GM21390 (cell line): ENCODE results near the gene GID8.

ENCODE experiments used
- ATAC-seq: cut with Tn5 transposase; IDR thresholded peaks from one replicate; pipeline ENCODE4 v1.9.1; 2021; ENCODE audit not compliant: unreplicated experiment

GID8 gene

DNA sequence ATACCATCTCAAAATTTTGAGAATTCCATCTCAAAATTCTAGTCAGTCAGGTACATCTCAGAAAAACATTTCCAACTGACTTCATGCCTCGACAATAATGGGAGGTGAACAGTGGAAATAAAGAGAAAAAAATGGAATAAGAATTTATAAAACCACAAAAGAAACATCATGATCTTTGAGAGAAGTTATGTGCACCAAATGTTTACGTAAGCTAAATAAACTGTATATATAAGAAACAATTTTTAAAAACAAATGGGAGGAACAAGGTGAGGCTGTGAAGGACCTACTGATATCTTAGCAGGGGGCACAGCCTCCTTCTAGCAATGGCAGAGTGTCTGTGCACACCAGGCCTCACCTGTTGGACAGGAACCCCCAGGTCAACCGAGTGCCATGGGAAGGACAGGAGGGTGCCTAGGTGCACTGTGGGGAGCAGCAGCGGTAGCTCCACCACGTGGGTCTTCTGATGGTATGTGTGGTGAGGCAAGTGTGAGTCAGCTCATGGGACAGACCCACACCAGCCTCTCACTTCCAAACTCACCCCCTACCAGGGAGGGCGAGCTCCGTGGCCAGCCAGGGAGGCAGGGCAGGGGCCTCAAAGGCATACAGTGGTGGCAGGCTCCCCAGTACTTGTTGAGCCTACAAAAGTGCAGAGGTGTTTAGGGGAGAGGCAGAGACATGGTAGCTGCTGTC is 34.9 kb upstream of the GID8 start:
- ATAC-seq, result no peak

DNA sequence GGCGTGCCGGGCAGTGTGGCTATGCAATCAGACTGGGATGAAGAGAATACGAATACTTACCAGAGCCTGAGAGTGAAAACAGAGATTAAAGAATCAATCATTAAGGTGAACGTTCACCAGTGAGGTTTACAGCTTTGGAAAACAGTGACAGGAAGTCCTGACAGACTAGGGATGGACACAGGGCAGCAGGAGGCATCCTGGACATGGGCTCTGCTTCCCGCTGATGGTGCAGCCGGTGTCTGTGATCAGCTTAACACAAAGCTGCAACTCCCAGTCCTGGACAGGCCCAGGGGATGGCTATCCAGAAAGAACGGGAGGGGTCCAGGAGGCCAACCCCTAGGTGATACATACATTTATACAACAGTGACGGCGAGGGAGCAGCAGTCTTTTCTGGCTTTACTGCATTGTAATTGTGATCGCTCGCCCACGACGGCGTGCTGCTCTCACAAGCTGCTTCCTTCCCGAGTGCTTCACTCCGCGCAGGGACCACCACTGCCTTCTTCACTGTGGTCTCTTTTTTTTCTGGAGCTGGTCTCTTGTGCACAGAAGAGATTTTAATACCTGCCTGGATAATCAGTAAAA is 32.3 kb upstream of the GID8 start:
- ATAC-seq, result no peak

- no peak for ATAC-seq
Measured at GRCh38 chr20:62906209-62906608, 31.7 kb upstream of the GID8 start.

DNA sequence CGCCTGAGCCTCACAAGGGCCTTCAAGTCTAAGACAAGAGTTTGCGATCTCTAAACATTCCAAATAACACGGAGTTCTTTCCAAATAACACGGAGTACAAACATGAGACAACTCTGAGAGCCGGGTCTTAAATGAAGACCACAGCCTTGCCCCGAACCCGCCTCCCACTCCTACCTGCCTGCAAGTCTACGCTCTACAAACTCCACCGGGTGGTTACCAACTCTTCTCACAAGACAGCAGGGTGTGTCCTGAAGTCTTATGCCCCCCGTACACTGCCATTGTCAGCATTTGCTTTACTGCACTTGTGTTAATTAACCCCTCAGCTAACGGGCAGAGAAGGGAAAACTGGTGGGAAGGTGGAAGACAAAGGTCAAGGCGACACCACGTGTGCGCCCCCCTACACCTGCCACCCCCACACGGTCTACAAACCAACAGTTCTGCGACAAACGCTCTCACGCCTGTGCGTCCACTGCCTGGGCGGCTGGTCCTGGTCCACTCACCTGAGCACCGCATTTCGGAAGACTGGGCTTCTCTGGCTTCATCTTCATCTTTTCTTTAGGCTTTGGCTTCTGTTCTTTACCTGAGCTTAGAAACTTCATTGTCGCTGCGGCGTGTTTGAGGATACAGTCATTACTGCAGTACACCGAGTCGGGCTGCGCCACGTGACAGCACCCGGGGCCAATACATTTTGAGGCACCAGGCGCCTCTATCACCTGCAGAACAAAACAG is 31.1 kb upstream of the GID8 start:
- ATAC-seq, result no peak

DNA sequence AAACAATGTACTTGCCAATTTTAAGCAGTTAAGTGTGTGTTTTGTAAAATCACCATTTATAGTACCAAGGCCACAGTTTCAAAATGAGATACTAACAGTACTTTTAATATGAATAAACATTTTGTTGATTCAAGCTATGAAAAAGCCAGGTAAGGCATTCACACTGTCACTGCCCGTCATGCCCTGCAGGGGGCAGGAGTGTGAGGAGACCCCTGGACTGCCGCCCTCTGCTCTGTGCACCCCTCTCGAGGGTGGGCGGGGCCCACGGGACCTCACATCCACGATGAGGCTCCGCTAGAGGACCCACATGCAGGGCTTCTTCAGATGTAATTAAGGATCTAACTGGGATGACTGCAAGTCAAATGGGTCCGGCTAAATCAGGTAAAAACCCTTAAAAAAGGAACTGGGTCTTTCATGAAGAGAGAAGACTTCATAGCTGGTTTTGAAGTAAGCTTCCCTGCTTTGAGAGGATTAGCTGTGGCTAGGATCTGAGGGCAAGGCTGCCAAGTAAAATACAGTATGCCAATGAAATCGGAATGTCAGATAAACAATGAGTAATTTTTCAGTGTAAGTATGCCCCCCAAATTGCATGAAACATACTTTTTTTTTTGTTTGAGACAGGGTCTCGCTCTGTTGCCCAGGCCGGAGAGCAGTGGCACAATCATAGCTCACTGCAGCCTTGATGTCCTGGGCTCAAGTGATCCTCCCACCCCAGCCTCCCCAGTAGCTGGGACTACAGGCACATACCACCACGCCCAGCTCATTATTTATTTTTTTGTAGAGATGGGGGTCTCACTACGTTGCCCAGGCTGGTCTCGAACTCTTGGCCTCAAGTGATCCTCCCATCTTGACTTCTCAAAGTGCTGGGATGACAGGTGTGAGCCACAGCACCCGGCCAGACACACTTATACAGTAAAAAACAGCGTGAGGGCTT is 30.3 kb upstream of the GID8 start:
- no peak for ATAC-seq

GRCh38 chr20:62908971-62909791 is 28.8 kb upstream of the GID8 start:
- no peak for ATAC-seq

DNA sequence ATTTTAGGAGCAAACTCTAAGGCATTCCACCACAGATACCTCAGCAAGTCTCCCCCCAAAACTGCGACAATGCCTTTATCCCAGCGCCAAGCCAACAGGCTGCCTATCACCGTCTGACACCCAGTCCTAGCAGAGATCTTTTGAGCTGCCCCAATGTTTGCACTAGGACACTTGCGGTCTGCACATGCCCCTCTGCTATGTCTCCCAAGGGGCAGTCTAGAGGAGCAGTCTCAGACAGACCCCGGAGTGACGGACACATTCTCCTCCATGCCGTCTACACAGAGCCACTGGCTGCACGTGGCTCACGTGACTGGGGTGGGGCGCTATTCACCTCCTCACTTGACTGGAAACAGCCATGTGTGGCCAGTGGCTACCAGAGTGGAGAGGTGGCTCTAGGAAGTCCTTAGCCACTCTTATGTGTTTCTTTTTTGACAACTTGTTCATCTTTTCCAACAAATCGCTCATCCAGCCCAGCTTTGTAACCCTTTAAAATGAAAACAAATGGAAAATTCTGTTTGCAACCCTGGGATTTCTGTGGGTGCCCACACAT is 27.7 kb upstream of the GID8 start:
- no peak for ATAC-seq

DNA sequence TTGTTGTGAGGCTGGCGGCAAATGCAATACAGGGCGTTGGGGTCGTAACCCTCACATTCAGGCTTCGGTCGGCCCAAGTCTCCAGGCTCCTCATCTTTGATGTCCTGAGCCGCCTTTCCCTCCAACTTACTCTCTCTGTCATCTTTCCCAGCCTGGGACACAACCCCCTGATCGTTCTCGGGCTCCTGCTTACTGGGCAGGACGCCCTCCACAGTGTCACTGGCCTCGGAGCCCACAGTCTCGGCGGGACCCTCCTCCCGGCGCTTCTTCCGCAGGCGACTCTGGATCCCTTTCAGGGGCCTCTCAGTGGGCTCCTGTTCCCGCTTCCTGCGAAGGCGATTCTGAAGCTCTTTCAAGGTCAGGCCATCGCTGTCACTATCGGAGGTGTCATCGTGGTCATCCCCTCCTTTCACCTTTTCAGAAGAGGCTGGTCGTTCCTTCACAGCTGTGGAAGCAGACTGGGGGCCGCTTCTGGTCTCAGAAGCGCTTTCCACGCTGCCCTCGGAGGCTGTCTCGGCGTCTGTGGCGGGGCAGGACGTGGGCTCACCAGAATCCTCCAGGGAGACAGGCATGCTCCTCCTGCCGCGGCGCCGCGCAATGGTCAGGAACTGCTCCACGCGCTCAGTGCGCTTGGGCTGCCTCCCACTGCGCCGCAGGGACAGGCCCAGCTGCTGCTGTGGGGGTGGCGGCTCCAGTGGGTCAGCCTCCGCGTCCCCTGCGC is 27.0 kb upstream of the GID8 start:
- ATAC-seq, result no peak

DNA sequence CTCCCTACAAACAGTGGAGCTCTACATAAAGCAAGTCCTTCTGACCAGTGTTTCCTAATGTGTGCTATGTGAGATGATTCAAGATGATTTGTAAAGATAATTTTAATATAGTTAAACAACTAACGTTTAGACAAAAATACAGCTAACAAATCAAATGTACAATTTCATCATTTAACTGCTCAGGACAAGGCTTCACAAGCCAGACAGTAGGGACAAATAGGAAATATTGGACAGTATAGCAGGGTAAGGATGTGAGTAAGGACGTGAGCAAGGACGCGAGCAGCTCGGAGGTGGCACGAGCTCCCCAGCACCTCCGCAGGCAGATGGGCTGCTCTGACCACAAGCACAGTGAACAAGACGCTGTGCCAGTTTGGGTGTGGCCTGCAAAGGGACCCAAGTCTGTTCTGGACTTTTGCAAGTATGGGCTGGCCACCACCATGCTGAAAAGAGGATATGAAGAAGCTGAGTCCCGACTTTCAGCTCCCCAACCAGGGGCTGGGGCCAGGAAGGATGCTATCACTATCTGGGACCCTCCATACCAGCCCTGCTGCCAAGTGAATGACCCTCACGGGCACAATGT is 26.2 kb upstream of the GID8 start:
- ATAC-seq, result no peak

DNA sequence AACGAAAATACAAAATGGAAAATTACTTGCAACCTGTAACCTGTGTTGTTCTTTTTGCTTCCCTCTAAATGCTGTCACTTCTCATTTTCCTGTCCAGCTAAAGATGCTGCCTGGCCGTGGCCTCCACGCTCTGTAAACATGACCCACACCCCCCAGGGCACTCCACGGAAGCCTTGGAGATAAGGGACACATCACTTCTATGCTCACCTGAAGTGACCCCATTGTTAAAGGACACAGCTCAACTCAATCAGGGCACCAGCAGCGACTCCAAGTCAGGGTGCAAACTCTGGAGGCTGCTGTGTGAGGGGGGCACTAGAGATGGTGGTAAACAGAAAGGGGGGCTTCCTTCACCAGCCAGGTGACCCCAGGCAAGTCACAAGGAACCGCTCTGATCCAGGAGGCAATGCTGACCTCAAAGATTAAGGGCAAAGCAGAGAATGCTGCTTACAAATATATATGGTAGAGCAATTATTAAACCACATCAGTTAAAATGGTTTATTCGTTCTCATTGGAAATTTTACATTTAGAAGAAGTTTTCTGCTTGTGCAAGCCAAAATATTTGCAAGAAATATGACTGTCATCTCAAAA is 24.8 kb upstream of the GID8 start:
- no peak for ATAC-seq

DNA sequence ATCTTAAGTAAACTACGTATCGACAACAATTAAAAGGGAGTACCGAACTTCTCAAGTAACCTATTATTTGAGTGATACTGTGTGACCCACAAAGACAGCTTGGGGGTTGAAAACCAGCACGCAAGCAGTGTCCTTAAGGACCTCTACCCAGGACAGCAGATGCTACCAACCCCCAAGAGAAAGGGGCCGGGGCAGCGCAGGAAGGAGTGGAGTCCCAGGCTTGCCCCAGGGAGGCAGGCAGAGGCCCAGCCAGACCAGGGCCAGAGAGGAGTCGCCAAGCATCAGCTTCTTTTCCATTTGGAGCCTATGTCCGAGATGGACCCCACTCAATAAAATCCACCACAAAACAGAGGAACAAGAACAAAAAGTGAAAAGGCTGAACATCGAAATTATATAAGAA is 23.5 kb upstream of the GID8 start:
- ATAC-seq, result no peak

DNA sequence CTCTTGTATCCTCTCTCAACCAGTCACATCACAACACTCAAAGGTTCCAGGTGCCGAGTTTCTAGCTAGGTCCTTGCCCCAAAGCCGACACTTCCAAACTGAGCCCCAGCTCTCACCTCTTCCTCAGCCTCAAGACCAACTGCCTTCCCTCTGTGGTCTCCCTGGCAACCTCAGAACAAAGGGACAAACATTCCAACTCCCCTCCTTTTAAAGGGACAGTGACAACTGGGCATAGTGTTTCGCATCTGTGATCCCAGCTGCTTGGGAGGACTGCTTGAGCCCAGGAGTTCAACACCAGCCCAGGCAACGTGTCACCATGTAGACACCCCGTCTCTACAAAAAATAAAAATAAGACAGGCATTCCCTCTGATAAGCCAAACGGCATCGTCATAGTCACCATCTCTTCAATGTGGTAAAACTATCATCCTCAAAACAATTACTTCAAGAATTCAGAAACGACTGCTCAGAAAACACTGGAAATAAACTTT is 22.9 kb upstream of the GID8 start:
- ATAC-seq, result no peak

DNA sequence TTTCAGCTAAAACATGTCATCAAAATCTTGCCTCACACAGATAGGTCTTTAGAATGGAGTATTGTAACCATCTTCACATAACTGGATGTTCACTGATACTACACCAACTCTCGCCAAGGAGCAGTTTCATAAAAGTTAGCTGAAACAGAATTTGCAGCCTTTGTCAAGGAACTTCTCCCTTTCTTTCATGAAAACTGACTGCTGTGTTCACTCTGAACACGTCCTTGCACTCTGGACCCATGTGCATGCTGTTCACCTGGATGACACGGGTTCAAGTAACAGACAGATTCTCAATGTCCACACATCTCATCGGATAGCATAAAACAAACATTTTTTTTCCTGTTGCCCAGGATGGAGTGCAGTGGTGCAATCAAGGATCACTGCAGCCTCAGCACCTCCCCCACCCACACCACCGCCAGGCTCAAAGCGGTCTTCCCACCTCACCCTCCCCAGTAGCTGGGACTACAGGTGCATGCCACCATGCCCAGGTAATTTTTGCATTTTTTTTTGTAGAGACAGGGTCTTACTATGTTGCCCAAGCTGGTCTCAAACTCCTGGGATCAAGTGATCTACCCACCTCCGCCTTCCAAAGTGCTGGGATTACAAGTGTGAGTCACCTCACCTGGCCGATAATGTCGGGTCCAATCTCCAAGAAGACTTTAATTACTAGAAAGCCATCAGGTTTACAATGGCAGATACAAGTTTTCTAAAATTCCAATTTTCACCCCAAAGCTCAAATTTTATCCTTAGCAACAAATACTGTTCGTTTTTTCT is 21.1 kb upstream of the GID8 start:
- no peak for ATAC-seq

GRCh38 chr20:62917720-62918119 is 20.2 kb upstream of the GID8 start:
- no peak for ATAC-seq

- ATAC-seq, result no peak
Measured at GRCh38 chr20:62918147-62918546, 19.8 kb upstream of the GID8 start.

- ATAC-seq, result no peak
Measured at GRCh38 chr20:62918831-62919230, 19.1 kb upstream of the GID8 start.

GRCh38 chr20:62920039-62920645 is 17.8 kb upstream of the GID8 start:
- ATAC-seq, result no peak
